Astrocyte of the cerebellum (primary cell): ENCODE results near the gene KRT23.

Experiments used
- DNase-seq: peaks from one replicate; pipeline ENCODE4 v3.0.0-alpha.2; 2011; ENCODE audit warnings: low read depth
- H3K4me3 ChIP-seq: 2 replicates; pipeline ENCODE4 v1.5.1; 2011; ENCODE audit warnings: mild to moderate bottlenecking, low read depth, low read length, moderate library complexity
- CTCF ChIP-seq: IDR thresholded peaks from 2 replicates; pipeline ENCODE4 v1.5.1; 2012; ENCODE audit warnings: low read length, low read depth, moderate library complexity, mild to moderate bottlenecking; ENCODE audit errors: missing control alignments
- in situ Hi-C: cut with HindIII; loops from 2 replicates; pipeline ENCODE4 v1.10.0; 2017; ENCODE audit warnings: low sequenced_read_pairs

Gene KRT23

GRCh38 chr17:40952154-40952553 is 14.7 kb upstream of the KRT23 start:
- no peak for DNase-seq
- TF ChIP-seq CTCF = no peak
- in situ Hi-C loops = no loop called here

GRCh38 chr17:40951011-40951622 is 13.7 kb upstream of the KRT23 start:
- in situ Hi-C loops = no loop called here
- no peak overlapping the region for H3K4me3 ChIP-seq
- no peak for TF ChIP-seq CTCF
- DNase-seq = no peak

More at GRCh38 chr17:40952154-40952553, 14.7 kb upstream of the KRT23 start:
- H3K4me3 ChIP-seq = no peak overlapping the region

- no peak for DNase-seq
- in situ Hi-C loops = no loop called here
- no peak for TF ChIP-seq CTCF
Measured at GRCh38 chr17:40950176-40950575, 12.7 kb upstream of the KRT23 start.

DNA sequence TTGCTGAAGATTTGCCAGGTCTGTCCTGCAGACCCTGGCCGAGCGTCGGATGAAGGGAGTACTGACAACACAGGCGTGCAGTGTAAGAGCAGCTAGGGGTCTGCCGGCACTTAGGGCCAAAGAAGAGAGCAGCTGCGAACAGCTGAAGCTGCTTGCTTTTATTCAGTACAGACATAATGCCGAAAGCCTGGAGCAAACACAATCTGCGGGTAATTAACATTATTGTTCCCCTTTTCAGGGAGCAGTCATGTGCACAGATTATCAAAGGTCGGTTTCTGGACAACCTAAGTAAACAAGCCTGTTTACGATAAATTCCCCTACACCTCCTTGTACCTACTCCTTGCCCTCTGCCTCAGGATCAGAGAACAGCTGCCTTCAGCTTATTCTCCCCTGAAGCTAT is 12.0 kb upstream of the KRT23 start:
- no peak for TF ChIP-seq CTCF
- H3K4me3 ChIP-seq = no peak overlapping the region
- no peak for DNase-seq
- in situ Hi-C loops = no loop called here

More at GRCh38 chr17:40950176-40950575, 12.7 kb upstream of the KRT23 start:
- no peak overlapping the region for H3K4me3 ChIP-seq

- no peak for DNase-seq
- no peak for TF ChIP-seq CTCF
- in situ Hi-C loops = no loop called here
- no peak overlapping the region for H3K4me3 ChIP-seq
Measured at GRCh38 chr17:40947929-40948328, 10.5 kb upstream of the KRT23 start.

GRCh38 chr17:40945414-40945813 is 8.0 kb upstream of the KRT23 start:
- in situ Hi-C loops = no loop called here
- no peak for DNase-seq

More at GRCh38 chr17:40945414-40945813, 8.0 kb upstream of the KRT23 start:
- no peak for TF ChIP-seq CTCF
- no peak overlapping the region for H3K4me3 ChIP-seq
